Astrocyte of the spinal cord (primary cell): ENCODE results near the gene AGAP6.
"Not testable (repeated sequence)": the region's sequence is repeated elsewhere in the genome, so short reads cannot be mapped to it uniquely, and the experiment has no call there.

ENCODE experiments used
- DNase-seq: peaks from one replicate; pipeline ENCODE4 v3.0.0; 2011; ENCODE audit warnings: low read depth, low spot score
- H3K4me3 ChIP-seq: 2 replicates; pipeline ENCODE4 v1.5.1; 2011; ENCODE audit warnings: low read depth, mild to moderate bottlenecking, low read length, moderate library complexity
- CTCF ChIP-seq: IDR thresholded peaks from 2 replicates; pipeline ENCODE4 v1.5.1; 2012; ENCODE audit warnings: low read depth, mild to moderate bottlenecking, low read length, inconsistent platforms
- in situ Hi-C: cut with HindIII; loops from 2 replicates; pipeline ENCODE4 v1.10.0; 2017; ENCODE audit warnings: low sequenced_read_pairs

The AGAP6 gene

GRCh38 chr10:50044941-50045664, 56.9 kb downstream of the AGAP6 start:
- in situ Hi-C loops, result no loop called here
- no peak for TF ChIP-seq CTCF
- DNase-seq, result no peak
- H3K4me3 ChIP-seq, result no peak overlapping the region

DNA sequence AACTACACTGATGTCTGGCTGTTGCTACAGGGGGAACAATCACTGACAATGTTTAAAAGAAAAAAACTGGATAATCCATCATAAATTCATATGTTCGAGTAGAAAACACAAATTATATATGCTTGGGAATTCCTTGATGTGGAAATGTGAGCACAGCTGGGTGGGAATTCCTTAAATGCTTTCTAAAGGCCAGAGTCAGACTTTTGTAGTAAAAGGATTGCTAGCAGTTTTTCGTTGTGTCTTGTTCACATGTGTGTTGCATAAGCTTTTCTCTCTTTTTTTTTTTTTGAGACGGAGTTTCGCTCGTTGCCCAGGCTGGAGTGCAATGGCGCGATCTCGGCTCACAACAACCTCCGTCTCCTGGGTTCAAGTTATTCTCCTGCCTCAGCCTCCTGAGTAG, 58.3 kb downstream of the AGAP6 start:
- in situ Hi-C loops, H3K4me3 ChIP-seq, DNase-seq: not testable (repeated sequence)

DNA sequence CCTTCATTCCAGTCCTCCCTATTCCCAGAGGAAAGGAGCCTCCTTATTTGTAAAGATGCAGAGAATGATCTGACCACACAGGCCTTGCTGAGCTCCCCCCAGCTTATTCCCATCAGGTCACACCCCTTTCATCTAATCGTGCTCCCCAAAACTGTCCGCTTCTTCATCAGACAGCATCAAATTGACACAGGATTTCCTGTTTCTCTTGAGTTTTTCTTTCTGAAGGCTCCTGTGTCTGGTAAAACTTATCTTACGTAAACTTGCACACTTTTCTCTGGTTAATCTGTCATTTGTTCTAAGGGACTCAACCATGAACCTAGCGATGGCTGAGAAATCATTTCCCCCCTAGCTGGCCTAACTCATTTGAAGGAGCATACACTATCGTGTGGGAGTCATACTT, 59.4 kb downstream of the AGAP6 start:
- H3K4me3 ChIP-seq, in situ Hi-C loops, DNase-seq: not testable (repeated sequence)

DNA sequence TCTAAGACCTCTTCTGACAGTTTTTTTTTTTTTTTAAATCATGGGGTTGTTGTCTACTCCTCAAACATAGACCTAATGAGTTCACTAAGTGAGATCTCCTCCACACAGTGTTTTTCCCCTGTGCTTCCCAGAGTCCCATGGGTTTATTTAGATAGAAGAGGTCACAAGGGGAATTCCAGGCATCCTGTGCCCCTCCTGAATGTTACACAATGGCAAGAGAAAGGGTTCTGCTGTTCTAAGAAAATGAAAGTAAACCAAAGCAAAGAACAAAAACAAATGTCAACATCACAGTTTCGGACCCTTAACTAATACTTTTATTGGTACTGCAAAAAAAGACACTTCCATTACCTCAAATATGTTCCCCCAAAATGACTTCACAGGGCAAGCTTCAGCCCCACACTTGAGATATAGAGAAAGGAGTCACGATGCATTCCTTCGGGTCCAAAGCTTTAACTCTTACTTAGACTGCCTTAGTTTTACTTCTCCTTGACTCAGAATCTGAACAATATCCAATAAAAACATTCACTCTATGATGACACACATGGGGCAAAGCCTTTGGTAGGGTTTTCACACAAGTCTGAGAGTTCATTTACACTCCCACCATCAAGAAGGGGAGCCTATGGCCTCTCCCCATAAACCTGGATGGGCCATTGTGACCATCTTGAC, 63.9 kb downstream of the AGAP6 start:
- in situ Hi-C loops, result not testable (repeated sequence)
- DNase-seq, result peak; percentile 46
- peak overlapping the region; percentile 9 for H3K4me3 ChIP-seq

- DNase-seq, in situ Hi-C loops, H3K4me3 ChIP-seq: not testable (repeated sequence)
Measured at GRCh38 chr10:50052778-50053376, 64.7 kb downstream of the AGAP6 start.

GRCh38 chr10:50055494-50056292, 67.5 kb downstream of the AGAP6 start:
- DNase-seq, H3K4me3 ChIP-seq, in situ Hi-C loops: not testable (repeated sequence)

GRCh38 chr10:50056654-50057053, 68.4 kb downstream of the AGAP6 start:
- DNase-seq, in situ Hi-C loops, H3K4me3 ChIP-seq: not testable (repeated sequence)

GRCh38 chr10:50058727-50059126, 70.5 kb downstream of the AGAP6 start:
- in situ Hi-C loops, DNase-seq, H3K4me3 ChIP-seq: not testable (repeated sequence)

- H3K4me3 ChIP-seq, in situ Hi-C loops: not testable (repeated sequence)
- DNase-seq, result peak; percentile 47
Measured at GRCh38 chr10:50059946-50060345, 71.7 kb downstream of the AGAP6 start.
